Fibroblast of lung (primary cell): ENCODE data around the gene RAPGEF6. TPM values are rescaled to one million over a fixed set of nuclear protein-coding genes. Genes with fewer than 3 reads are reported as not detected.
"Not testable (repeated sequence)": the region's sequence is repeated elsewhere in the genome, so short reads cannot be mapped to it uniquely, and the experiment has no call there.

Experiments used
- DNase-seq, 2 donors: peaks; one replicate each; pipeline versions ENCODE4 v3.0.0 to v3.0.0-alpha.2; 2010; ENCODE audit warnings: low read depth in 2 of 2
- H2AFZ ChIP-seq: 2 replicates; pipeline ENCODE4 v1.5.1; 2012; ENCODE audit warnings: low read length, control low read depth, inconsistent platforms
- H3K27ac ChIP-seq: 2 replicates; pipeline ENCODE4 v1.5.1; 2011; ENCODE audit warnings: low read length, control low read depth; ENCODE audit not compliant: insufficient read depth
- H3K27me3 ChIP-seq: 2 replicates; pipeline ENCODE4 v1.5.1; 2011; ENCODE audit warnings: mild to moderate bottlenecking, low read length; ENCODE audit not compliant: control insufficient read depth, insufficient read depth
- H3K36me3 ChIP-seq: 2 replicates; pipeline ENCODE4 v1.5.1; 2011; ENCODE audit warnings: low read length; ENCODE audit not compliant: control insufficient read depth, insufficient read depth
- H3K4me1 ChIP-seq: 2 replicates; pipeline ENCODE4 v1.5.1; 2011; ENCODE audit warnings: low read length; ENCODE audit not compliant: control insufficient read depth, insufficient read depth; ENCODE audit errors: extremely low read depth
- H3K4me2 ChIP-seq: 2 replicates; pipeline ENCODE4 v1.5.1; 2011; ENCODE audit warnings: low read length, control low read depth; ENCODE audit not compliant: insufficient read depth; ENCODE audit errors: extremely low read depth
- H3K4me3 ChIP-seq, 4 experiments: fragments of 200-600 bp in 1 of 4; sonication (generic) in 1 of 4; replicated peaks in 1 of 4; 2 replicates each; pipeline ENCODE4 v1.5.1; 2011 to 2016; ENCODE audit warnings: low read length in 4 of 4, low read depth in 3 of 4, mild to moderate bottlenecking in 3 of 4, control low read depth in 2 of 4, inconsistent platforms in 1 of 4, mixed read lengths in 1 of 4; ENCODE audit not compliant: insufficient read depth in 1 of 4; ENCODE audit errors: control extremely low read depth in 1 of 4
- H3K79me2 ChIP-seq: 2 replicates; pipeline ENCODE4 v1.5.1; 2012; ENCODE audit warnings: mild to moderate bottlenecking, low read length, inconsistent platforms; ENCODE audit not compliant: control insufficient read depth, insufficient read depth
- H3K9ac ChIP-seq: 2 replicates; pipeline ENCODE4 v1.5.1; 2011; ENCODE audit warnings: mild to moderate bottlenecking, low read length, control low read depth; ENCODE audit not compliant: insufficient read depth
- H3K9me3 ChIP-seq: 2 replicates; pipeline ENCODE4 v1.5.1; 2012; ENCODE audit warnings: low read depth, low read length; ENCODE audit not compliant: control insufficient read depth, insufficient read depth
- H4K20me1 ChIP-seq: 2 replicates; pipeline ENCODE4 v1.5.1; 2011; ENCODE audit warnings: low read length; ENCODE audit not compliant: control insufficient read depth, insufficient read depth; ENCODE audit errors: extremely low read depth
- EZH2 ChIP-seq: IDR thresholded peaks from 2 replicates; pipeline ENCODE4 v1.5.1; 2012; ENCODE audit warnings: low read length, control low read depth, mild to moderate bottlenecking; ENCODE audit errors: missing control alignments
- polyA plus RNA-seq, 2 donors: library from polyadenylated mRNA; depleted of rRNA in 1 of 2; stranded (reverse) in 1 of 2; unstranded in 1 of 2; fragments of >200 nt; gene quantifications; 2 replicates each; pipeline ENCODE4 v1.2.1, GENCODE V29; 2011 to 2012; ENCODE audit warnings: missing spikeins in 1 of 2
- total RNA-seq: library from RNA; depleted of rRNA; stranded (reverse); fragments of >200 nt; gene quantifications from 2 replicates; pipeline ENCODE4 v1.2.1, GENCODE V29; 2014
- TF ChIP-seq, protein P1 (sequence below), 2 donors: IDR thresholded peaks in 1 of 2; conservative IDR thresholded peaks in 1 of 2; 1 replicate in 1 of 2; 2 replicates in 1 of 2; pipeline ENCODE4 v1.5.1; 2011 to 2012; ENCODE audit warnings: low read length in 2 of 2, control low read depth in 1 of 2, inconsistent platforms in 1 of 2, low read depth in 1 of 2, mild to moderate bottlenecking in 1 of 2

Gene RAPGEF6
- total and polyA plus RNA-seq, 2 donors (not counting 1 experiment from before 2014, with no cell fraction given), result 10.2 to 35.7 TPM

DNA sequence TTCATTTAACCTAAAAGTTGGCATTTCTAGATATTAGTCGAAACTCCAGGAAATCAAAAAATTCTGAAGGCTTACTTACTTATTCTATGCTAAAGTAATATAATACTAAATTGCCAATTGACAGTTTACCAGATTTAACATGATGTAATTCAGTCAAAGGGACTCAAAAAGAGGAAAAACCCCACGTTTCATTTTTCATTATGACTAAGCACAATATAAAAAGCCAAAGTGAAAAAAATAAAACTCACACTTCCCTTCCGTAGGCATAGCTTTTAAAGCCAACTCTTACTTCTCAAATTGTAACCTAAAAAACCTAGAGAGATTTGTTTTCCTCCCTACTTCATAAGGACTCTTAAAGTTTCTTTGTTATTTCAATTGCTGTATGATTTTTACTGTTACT, 146.6 kb downstream of the RAPGEF6 start:
- Histone ChIP-seq H2AFZ (no peak overlapping the region), H3K79me2 (no peaks in the 10 kb centered on the region), H3K9me3 (no peaks in the 10 kb centered on the region), H4K20me1 (no peaks in the 10 kb centered on the region), H3K9ac (no peak overlapping the region), H3K4me1 (no peaks in the 10 kb centered on the region), H3K27ac (peak overlapping the region; percentile 14), H3K36me3 (no peaks in the 10 kb centered on the region), H3K4me2 (no peak overlapping the region), H3K4me3 (no peak overlapping the region), H3K27me3 (no peaks in the 10 kb centered on the region)
- DNase-seq, result peak; percentile 3 to 17
- TF ChIP-seq, protein P1, sequence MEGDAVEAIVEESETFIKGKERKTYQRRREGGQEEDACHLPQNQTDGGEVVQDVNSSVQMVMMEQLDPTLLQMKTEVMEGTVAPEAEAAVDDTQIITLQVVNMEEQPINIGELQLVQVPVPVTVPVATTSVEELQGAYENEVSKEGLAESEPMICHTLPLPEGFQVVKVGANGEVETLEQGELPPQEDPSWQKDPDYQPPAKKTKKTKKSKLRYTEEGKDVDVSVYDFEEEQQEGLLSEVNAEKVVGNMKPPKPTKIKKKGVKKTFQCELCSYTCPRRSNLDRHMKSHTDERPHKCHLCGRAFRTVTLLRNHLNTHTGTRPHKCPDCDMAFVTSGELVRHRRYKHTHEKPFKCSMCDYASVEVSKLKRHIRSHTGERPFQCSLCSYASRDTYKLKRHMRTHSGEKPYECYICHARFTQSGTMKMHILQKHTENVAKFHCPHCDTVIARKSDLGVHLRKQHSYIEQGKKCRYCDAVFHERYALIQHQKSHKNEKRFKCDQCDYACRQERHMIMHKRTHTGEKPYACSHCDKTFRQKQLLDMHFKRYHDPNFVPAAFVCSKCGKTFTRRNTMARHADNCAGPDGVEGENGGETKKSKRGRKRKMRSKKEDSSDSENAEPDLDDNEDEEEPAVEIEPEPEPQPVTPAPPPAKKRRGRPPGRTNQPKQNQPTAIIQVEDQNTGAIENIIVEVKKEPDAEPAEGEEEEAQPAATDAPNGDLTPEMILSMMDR (conservative IDR thresholded peaks at IDR 0.05 in 1 of 2, IDR thresholded peaks at IDR 0.05 in 1 of 2; ENCODE audit: low read depth in 1 of 2, low read length in 2 of 2), result no peak
- no peak for TF ChIP-seq EZH2

DNA sequence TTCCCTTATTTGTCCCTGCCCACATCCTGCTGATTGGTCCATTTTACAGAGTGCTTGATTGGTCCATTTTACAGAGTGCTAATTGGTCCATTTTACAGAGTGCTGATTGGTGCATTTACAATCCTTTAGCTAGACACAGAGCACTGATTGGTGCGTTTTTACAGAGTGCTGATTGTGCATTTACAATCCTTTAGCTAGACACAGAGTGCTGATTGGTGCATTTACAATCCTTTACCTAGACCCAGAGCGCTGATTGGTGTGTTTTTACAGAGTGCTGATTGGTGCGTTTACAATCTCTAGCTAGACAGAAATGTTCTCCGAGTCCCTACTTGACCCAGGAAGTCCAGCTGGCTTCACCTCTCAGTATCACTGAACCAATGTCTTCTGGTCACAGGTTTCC, 147.7 kb downstream of the RAPGEF6 start:
- not testable (repeated sequence) for H3K27ac ChIP-seq, DNase-seq, H3K9me3 ChIP-seq, H3K4me2 ChIP-seq, H3K36me3 ChIP-seq, H3K9ac ChIP-seq, H3K4me1 ChIP-seq, H3K4me3 ChIP-seq, H4K20me1 ChIP-seq, H3K79me2 ChIP-seq, H2AFZ ChIP-seq, H3K27me3 ChIP-seq

DNA sequence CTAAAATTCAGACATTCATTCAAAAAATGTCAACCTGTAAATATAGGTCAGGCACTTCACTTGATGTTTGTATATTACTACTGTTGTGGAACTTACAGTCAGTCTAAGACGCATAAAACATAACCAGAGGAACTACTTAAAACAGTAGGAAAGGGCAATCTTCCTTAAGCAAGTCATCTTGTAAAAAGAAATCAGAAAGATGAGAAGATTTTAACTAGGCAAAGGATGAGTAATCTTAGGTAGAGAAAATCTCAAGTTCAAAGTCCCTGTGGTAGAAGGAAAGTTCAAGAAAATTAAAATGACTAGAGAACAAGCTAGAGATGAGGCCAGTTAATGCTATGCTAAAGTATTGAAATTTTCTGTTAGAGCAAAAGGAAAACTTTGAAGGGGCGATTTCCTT, 152.4 kb downstream of the RAPGEF6 start:
- Histone ChIP-seq H3K27ac (no peak overlapping the region), H3K27me3 (no peaks in the 10 kb centered on the region), H3K4me1 (no peaks in the 10 kb centered on the region), H3K36me3 (no peaks in the 10 kb centered on the region), H3K4me2 (no peak overlapping the region), H3K79me2 (no peaks in the 10 kb centered on the region), H4K20me1 (no peaks in the 10 kb centered on the region), H3K9me3 (no peaks in the 10 kb centered on the region), H3K4me3 (no peak overlapping the region), H2AFZ (no peak overlapping the region), H3K9ac (no peak overlapping the region)
- TF ChIP-seq EZH2, result no peak
- TF ChIP-seq, protein P1 (conservative IDR thresholded peaks at IDR 0.05 in 1 of 2, IDR thresholded peaks at IDR 0.05 in 1 of 2; ENCODE audit: low read depth in 1 of 2, low read length in 2 of 2), result no peak
- DNase-seq, result no peak
